Central memory CD8-positive, alpha-beta T cell (primary cell): Measurements from ENCODE around the gene ERAS.

Source experiments
- ATAC-seq: fragments of 150-1000 bp; cut with Tn5 transposase; replicated peaks from 2 replicates; pipeline ENCODE4 v1.10.0; 2022; ENCODE audit warnings: mild to moderate bottlenecking, moderate FRiP score, moderate number of reproducible peaks; ENCODE audit not compliant: poor library complexity, severe bottlenecking; ENCODE audit errors: extremely low read depth
- DNase-seq, 2 donors: peaks; one replicate each; pipeline ENCODE4 v3.0.0; 2021; ENCODE audit warnings: low spot score in 2 of 2
- H3K27ac Mint-ChIP-seq: one replicate; pipeline ENCODE4 v1.8.0; 2022; ENCODE audit warnings: low read depth, mild to moderate bottlenecking, moderate library complexity, mixed read lengths
- H3K27me3 Mint-ChIP-seq: one replicate; pipeline ENCODE4 v1.8.0; 2022; ENCODE audit warnings: mixed read lengths
- H3K36me3 Mint-ChIP-seq: one replicate; pipeline ENCODE4 v1.8.0; 2022; ENCODE audit warnings: mild to moderate bottlenecking, moderate library complexity, mixed read lengths; ENCODE audit not compliant: insufficient read depth
- H3K4me1 Mint-ChIP-seq: one replicate; pipeline ENCODE4 v1.8.0; 2022; ENCODE audit warnings: mixed read lengths
- H3K4me3 Mint-ChIP-seq: one replicate; pipeline ENCODE4 v1.8.0; 2022; ENCODE audit warnings: mild to moderate bottlenecking, moderate library complexity, mixed read lengths
- H3K9me3 Mint-ChIP-seq: one replicate; pipeline ENCODE4 v1.8.0; 2022; ENCODE audit warnings: mixed read lengths

Gene ERAS

DNA sequence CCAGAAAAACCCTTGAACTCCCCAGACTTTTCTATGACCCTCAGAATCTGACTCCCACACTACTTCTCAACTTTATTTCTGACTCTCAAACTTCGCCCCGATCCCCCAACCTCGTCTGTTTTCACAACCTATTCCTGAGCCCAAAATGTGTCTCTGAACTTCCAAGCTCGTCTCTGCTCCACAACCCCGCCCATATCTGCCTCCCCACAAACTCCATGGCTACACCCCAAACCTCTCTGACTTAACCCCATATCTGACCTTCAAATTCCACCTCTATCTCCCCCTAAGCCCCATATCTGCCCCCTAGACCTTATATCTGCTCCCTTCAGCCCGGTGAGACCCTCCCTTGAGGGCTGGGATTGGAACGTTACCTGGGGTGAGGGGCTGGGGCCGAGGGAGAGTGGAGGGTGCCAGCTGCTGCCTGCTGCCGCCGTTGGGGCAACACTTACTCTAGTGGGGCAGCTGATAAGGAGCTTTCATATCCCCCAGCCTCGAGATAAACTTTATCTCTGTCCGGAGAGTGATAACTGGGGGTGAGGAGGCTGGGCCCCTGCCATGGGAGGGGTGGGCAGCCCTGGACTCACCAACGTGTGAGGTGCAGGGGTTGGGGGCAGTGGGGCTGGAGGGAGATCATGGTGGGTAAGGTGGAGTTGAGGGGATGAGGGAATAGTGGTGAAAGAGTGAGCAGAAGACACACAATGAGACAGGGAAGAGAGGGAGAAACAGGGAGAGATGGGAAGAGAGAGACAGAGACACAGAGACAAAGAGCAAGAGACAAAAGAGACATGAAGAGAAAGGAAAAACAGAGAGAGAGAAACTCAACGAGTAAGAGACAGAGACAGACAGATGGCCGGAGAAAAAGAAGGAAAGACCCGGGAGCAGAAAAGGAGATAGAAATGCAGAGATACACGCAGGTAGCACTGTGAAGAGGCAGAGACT is 38.5 kb upstream of the ERAS start:
- H3K27ac Mint-ChIP-seq, result peak overlapping the region; percentile 44
- peaks cover 9% of the 10 kb centered on the region for H3K27me3 Mint-ChIP-seq
- H3K9me3 Mint-ChIP-seq, result no peaks in the 10 kb centered on the region
- peaks cover 19% of the 10 kb centered on the region for H3K4me1 Mint-ChIP-seq
- no peak overlapping the region for H3K4me3 Mint-ChIP-seq
- DNase-seq (no peak), ATAC-seq (no peak)
- H3K36me3 Mint-ChIP-seq, result no peaks in the 10 kb centered on the region

- no peak for ATAC-seq
- no peak for DNase-seq
- Mint-ChIP-seq H3K36me3 (peaks cover 2% of the 10 kb centered on the region), H3K9me3 (no peaks in the 10 kb centered on the region), H3K27me3 (peaks cover 9% of the 10 kb centered on the region), H3K27ac (peak overlapping the region; percentile 44), H3K4me1 (peaks cover 19% of the 10 kb centered on the region), H3K4me3 (no peak overlapping the region)
Observed at GRCh38 chrX:48789366-48790220, 36.7 kb upstream of the ERAS start.

DNA sequence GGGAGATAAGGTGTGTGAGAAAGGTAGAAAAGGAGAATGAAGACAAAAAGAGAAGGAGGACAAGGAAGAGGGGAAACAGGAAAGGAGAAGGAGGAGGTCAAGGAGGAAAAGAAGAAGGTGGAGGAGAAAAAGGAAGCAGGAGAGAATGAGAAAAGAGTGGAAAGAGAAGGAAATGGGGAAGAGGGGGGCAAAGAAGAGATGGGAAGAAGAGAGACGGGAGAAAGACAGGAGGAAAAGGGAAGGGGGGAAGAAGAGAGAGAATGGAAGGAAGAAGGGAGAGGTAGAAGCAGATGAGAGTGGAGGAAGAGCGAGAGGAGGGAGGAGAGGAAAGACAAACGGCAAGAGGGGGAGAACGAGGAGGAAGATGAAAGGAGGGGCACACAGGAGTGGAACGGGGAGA is 35.8 kb upstream of the ERAS start:
- Mint-ChIP-seq H3K36me3 (peaks cover 2% of the 10 kb centered on the region), H3K4me3 (no peak overlapping the region), H3K9me3 (no peaks in the 10 kb centered on the region), H3K4me1 (peaks cover 19% of the 10 kb centered on the region), H3K27me3 (peaks cover 9% of the 10 kb centered on the region), H3K27ac (peak overlapping the region; percentile 44)
- DNase-seq (no peak), ATAC-seq (no peak)

DNA sequence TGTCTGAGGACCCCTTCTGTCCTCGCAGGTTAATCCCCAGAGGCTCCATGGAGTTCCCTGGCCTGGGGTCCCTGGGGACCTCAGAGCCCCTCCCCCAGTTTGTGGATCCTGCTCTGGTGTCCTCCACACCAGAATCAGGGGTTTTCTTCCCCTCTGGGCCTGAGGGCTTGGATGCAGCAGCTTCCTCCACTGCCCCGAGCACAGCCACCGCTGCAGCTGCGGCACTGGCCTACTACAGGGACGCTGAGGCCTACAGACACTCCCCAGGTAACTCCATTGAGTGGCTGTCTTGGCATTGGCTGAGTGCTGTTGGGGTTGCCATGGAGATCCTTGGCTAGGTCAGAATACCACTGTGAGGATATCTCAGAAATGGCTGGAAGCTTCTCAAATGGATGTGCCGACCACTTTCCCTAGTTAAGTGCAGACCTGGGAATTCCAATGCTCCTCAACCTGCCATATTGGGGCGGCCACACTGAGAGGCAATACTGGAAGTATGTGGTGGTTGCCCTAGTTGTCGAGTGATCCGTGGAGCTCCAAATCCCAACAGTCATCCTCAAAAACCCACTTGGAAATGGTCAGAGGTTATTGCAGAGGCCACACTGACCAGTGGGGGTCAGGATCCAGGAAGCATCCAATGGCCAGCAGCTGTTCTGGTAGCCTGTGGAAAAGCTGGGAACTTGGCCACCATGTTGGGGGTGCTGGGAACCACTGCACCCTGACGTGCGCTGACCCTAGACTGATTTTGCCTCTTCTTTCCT is 35.1 kb upstream of the ERAS start:
- Mint-ChIP-seq H3K36me3 (peaks cover 2% of the 10 kb centered on the region), H3K9me3 (no peaks in the 10 kb centered on the region), H3K4me3 (no peak overlapping the region), H3K27me3 (peaks cover 9% of the 10 kb centered on the region), H3K4me1 (peaks cover 19% of the 10 kb centered on the region), H3K27ac (no peak overlapping the region)
- ATAC-seq, result no peak
- DNase-seq, result no peak

GRCh38 chrX:48792219-48792618 is 34.1 kb upstream of the ERAS start:
- peaks cover 1% of the 10 kb centered on the region for H3K27me3 Mint-ChIP-seq
- ATAC-seq (no peak), DNase-seq (no peak)
- H3K4me3 Mint-ChIP-seq, result no peak overlapping the region
- H3K27ac Mint-ChIP-seq, result no peak overlapping the region
- peaks cover 19% of the 10 kb centered on the region for H3K4me1 Mint-ChIP-seq
- no peaks in the 10 kb centered on the region for H3K9me3 Mint-ChIP-seq
- H3K36me3 Mint-ChIP-seq, result peaks cover 2% of the 10 kb centered on the region

GRCh38 chrX:48793935-48794334 is 32.4 kb upstream of the ERAS start:
- ATAC-seq (no peak), DNase-seq (no peak)
- Mint-ChIP-seq H3K27me3 (no peaks in the 10 kb centered on the region), H3K36me3 (peaks cover 2% of the 10 kb centered on the region), H3K4me1 (peaks cover 14% of the 10 kb centered on the region), H3K27ac (no peak overlapping the region), H3K9me3 (no peaks in the 10 kb centered on the region), H3K4me3 (no peak overlapping the region)

GRCh38 chrX:48794340-48794910 is 31.9 kb upstream of the ERAS start:
- Mint-ChIP-seq H3K4me3 (no peak overlapping the region), H3K27me3 (no peaks in the 10 kb centered on the region), H3K9me3 (no peaks in the 10 kb centered on the region), H3K27ac (no peak overlapping the region), H3K36me3 (peaks cover 2% of the 10 kb centered on the region), H3K4me1 (peaks cover 9% of the 10 kb centered on the region)
- ATAC-seq, result no peak
- no peak for DNase-seq

- peaks cover 2% of the 10 kb centered on the region for H3K36me3 Mint-ChIP-seq
- no peak for DNase-seq
- no peaks in the 10 kb centered on the region for H3K9me3 Mint-ChIP-seq
- no peak for ATAC-seq
- peaks cover 3% of the 10 kb centered on the region for H3K4me1 Mint-ChIP-seq
- H3K27ac Mint-ChIP-seq, result no peak overlapping the region
- H3K27me3 Mint-ChIP-seq, result no peaks in the 10 kb centered on the region
- no peak overlapping the region for H3K4me3 Mint-ChIP-seq
Observed at GRCh38 chrX:48794911-48795515, 31.3 kb upstream of the ERAS start.

DNA sequence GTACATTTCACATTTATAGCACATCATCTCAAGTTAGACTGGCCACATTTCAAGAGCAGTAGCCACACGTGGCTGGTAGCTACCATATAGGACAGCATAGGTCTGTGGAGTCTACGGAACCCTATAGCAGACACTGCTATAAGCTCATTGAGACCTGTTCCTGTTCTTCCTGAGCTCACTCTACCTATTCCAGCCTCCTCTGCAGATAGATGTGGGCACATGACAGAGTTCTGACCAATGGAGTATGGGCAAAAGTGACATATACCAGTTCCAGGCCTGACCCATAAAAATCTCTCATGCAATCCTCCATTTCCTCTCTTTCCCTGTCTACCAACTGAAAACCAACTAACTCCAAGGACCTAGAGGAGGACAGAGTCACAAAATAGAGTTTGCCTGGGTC is 28.0 kb upstream of the ERAS start:
- DNase-seq, result no peak
- Mint-ChIP-seq H3K4me3 (no peak overlapping the region), H3K27ac (no peak overlapping the region), H3K36me3 (peaks cover 12% of the 10 kb centered on the region), H3K27me3 (no peaks in the 10 kb centered on the region), H3K4me1 (peaks cover 21% of the 10 kb centered on the region), H3K9me3 (no peaks in the 10 kb centered on the region)
- ATAC-seq, result no peak

DNA sequence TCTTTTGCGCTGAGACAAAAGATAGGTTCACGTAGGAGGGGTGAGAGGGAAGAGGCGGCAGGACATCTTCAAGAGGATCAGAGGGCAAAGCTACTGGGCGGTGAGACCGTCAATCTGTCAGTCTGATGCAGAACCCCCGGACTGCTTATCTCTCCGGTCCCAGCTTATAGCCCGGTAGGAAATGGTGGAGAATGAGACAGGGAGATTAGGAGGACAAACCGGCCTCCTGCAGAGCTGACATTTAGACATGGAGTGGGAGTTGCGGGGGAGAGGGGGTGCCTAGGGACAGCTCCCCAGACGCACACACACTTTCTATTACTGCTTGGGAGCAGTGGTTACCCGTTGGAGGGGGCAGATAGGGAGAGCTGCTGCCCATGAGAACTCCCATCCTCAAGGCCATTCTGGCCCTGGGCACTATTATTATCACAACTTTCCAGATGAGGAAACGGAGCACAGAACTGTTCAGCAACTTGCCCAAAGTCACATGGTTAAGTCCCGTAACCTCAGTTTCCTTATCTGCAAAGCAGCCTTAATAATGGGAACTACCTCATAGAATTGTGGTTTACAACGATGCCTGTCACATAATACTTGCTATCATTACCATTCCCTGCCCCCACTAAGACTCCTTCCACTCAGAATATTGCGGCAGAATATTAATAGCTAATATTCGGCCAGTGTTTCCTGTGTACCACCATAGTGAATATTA is 25.6 kb upstream of the ERAS start:
- DNase-seq (no peak), ATAC-seq (no peak)
- Mint-ChIP-seq H3K4me1 (peaks cover 31% of the 10 kb centered on the region), H3K4me3 (peak overlapping the region; percentile 96), H3K27ac (peak overlapping the region; percentile 97), H3K27me3 (no peaks in the 10 kb centered on the region), H3K9me3 (no peaks in the 10 kb centered on the region), H3K36me3 (peaks cover 16% of the 10 kb centered on the region)

DNA sequence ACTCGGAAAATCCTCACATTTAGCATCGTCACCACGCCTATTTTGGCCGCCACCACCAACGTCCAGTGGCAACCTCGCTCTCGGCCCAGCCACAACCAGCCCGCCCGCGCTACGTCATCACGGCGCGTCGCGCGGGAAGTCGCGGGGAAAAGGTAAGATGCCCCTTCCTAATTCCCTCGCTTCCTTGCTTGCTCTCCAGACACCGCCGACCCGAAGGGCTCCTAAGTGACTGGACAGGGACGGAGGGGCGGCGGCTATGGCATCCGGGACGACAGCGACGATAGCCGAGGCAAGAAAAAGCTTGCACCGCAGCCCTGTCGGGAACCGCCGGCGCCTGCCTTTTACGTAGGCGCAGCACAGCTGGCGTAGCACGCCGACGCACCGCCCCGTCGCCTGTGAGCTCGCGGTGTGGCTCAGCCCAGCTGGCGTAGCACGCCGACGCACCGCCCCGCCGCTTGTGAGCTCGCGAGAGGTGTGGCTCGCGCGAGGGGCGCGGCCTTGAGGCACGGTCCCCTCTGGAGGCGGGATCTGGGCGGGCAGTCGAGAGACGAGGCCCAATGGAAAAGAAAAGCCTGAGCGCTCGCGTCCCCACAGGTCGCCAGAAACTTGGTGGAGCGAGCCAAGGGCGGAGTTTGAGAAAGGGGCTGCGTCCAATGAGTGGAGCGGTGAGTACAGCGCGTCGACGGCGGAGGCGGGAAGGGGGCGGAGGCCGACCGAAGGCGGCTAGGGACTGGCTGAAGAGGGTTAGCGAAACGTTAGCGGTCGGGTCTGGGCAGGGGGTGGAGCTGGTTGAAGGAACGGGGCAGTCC is 24.8 kb upstream of the ERAS start, which contains the start of gene HDAC6:
Gene HDAC6, plus strand, starts transcription at position 788 of the 809 bp plus-strand sequence. CDS start 626 bp downstream, outside the sequence.
- Mint-ChIP-seq H3K4me1 (peaks cover 31% of the 10 kb centered on the region), H3K9me3 (no peaks in the 10 kb centered on the region), H3K27ac (peak within 1 kb of the TSS; percentile 97), H3K27me3 (no peaks in the 10 kb centered on the region), H3K36me3 (peaks cover 16% of the 10 kb centered on the region), H3K4me3 (peak within 1 kb of the TSS; percentile 96)
- ATAC-seq (peak; percentile 90), DNase-seq (peak; percentile 79 to 95)
